ENCODE results near the gene ITGA7.

- no peak for TF ChIP-seq SMC3 (IDR thresholded peaks at IDR 0.05; ENCODE audit: low read depth, low read length)
- no peak for TF ChIP-seq CTCF (conservative IDR thresholded peaks at IDR 0.05; ENCODE audit: low read depth, low read length)
- no peak for TF ChIP-seq POLR2A (IDR thresholded peaks at IDR 0.05; ENCODE audit: low read depth, low read length)
- no peak for TF ChIP-seq MXI1 (IDR thresholded peaks at IDR 0.05; ENCODE audit: borderline replicate concordance, low read depth, low read length)
- no peak for TF ChIP-seq ELK1 (IDR thresholded peaks at IDR 0.05; ENCODE audit: borderline replicate concordance, low read depth, low read length)
- TF ChIP-seq USF2 (IDR thresholded peaks at IDR 0.05; ENCODE audit: low read depth, low read length): no peak
- no peak for TF ChIP-seq CEBPB (IDR thresholded peaks at IDR 0.05; ENCODE audit: low read depth, low read length)
- no peak for TF ChIP-seq RFX5 (IDR thresholded peaks at IDR 0.05; ENCODE audit: low read depth, low read length)
- TF ChIP-seq BHLHE40 (IDR thresholded peaks at IDR 0.05; ENCODE audit: low read depth, low read length): no peak
- TF ChIP-seq RAD21 (IDR thresholded peaks at IDR 0.05; ENCODE audit: low read length): no peak
- TF ChIP-seq RCOR1 (IDR thresholded peaks at IDR 0.05; ENCODE audit: insufficient replicate concordance, low read length): no peak
These were observed 5.2 kb upstream of the ITGA7 start for GRCh38 chr12:55712700-55713415.

Measured in IMR-90 (cell line).